K562 treated with DMSO at 1 percent for 24 hours (cell line): ENCODE data around the gene IL17C. TPM values are rescaled to one million over a fixed set of nuclear protein-coding genes. Genes with fewer than 3 reads are reported as not detected.

Source experiments
- total RNA-seq: library from RNA; unstranded; fragments of 300-600 nt; gene quantifications from 2 replicates; pipeline ENCODE4 v1.2.3, GENCODE V29; 2022; ENCODE audit warnings: low read depth; ENCODE audit not compliant: insufficient read depth

Gene IL17C
- not detected in 2 replicates for total RNA-seq

GRCh38 chr16:88638323-88639230 lies at the start of gene IL17C:
IL17C (plus strand) TSS chr16:88638572; CDS start chr16:88638642, 70 bp downstream.

GRCh38 chr16:88650749-88651275 lies 12.4 kb downstream of the IL17C start, which contains the start of gene CYBA:
CYBA (minus strand) TSS chr16:88651053; CDS start chr16:88651013, 40 bp downstream.

GRCh38 chr16:88662843-88663606 lies 24.7 kb downstream of the IL17C start, which contains the start of gene MVD:
MVD (minus strand) TSS chr16:88663091; CDS start chr16:88663080, 11 bp downstream.

GRCh38 chr16:88686439-88687253 lies 48.3 kb downstream of the IL17C start, which contains the start of gene SNAI3:
SNAI3 (minus strand) TSS chr16:88686507; CDS start chr16:88686406, 101 bp downstream.

Other genes starting within 250 kb of the IL17C start
- 10.0 and 11.2 TPM in 2 replicates for gene ZFPM1, start 185.3 kb upstream of the IL17C start, total RNA-seq
- 73.5 and 75.3 TPM in 2 replicates for gene ZC3H18, start 68.2 kb upstream of the IL17C start, total RNA-seq
- gene CYBA, start 12.5 kb downstream of the IL17C start, total RNA-seq, result 743 and 802 TPM in 2 replicates
- gene MVD, start 24.5 kb downstream of the IL17C start, total RNA-seq, result 131 and 151 TPM in 2 replicates
- gene SNAI3, start 47.9 kb downstream of the IL17C start, total RNA-seq, result 3.4 and 3.6 TPM in 2 replicates
- 67.0 and 75.1 TPM in 2 replicates for gene RNF166, start 67.8 kb downstream of the IL17C start, total RNA-seq
- 31.7 and 41.7 TPM in 2 replicates for gene CTU2, start 67.9 kb downstream of the IL17C start, total RNA-seq
- gene PIEZO1, start 146.6 kb downstream of the IL17C start, total RNA-seq, result 248 and 280 TPM in 2 replicates
- 241 and 305 TPM in 2 replicates for gene CDT1, start 165.2 kb downstream of the IL17C start, total RNA-seq
- gene APRT, start 173.4 kb downstream of the IL17C start, total RNA-seq, result 205 and 275 TPM in 2 replicates
- 14.2 and 16.1 TPM in 2 replicates for gene GALNS, start 218.4 kb downstream of the IL17C start, total RNA-seq
- gene TRAPPC2L, start 218.6 kb downstream of the IL17C start, total RNA-seq, result 54.7 and 72.0 TPM in 2 replicates
- 0.70 TPM in 1 of 2 replicates, not detected in the other for gene PABPN1L, start 228.1 kb downstream of the IL17C start, total RNA-seq